Adipose tissue (tissue), 3 donors: ENCODE results near the gene GAGE12G. TPM values are rescaled to one million over a fixed set of nuclear protein-coding genes. Genes with fewer than 3 reads are reported as not detected.
"Not testable (repeated sequence)": the region's sequence is repeated elsewhere in the genome, so short reads cannot be mapped to it uniquely, and the experiment has no call there.

Experiments used
- H3K27ac ChIP-seq: one replicate; pipeline ENCODE4 v1.5.1; 2013; ENCODE audit warnings: low read depth, low read length
- WGBS, 3 donors: extraction: QIAGEN DNeasy Blood & Tissue Kit; methylation state at CpG; one replicate each; pipeline ENCODE4 v1.1.7; 2013; 5-methylcytosine and 5-hydroxymethylcytosine counted together
- polyA plus RNA-seq, 3 donors: library from polyadenylated mRNA; stranded (reverse); fragments of 200-250 nt; gene quantifications; one replicate each; pipeline ENCODE4 v1.2.3, GENCODE V29; 2013
- donor health status: healthy with polysubstance abuse.
- donor health status: Bipolar disorder and iron deficiency.
- donor health status: healthy.

Gene GAGE12G
- polyA plus RNA-seq: not detected

- no CpG with 5 or more reads among the region's 16 CpGs for WGBS, 3 donors
- H3K27ac ChIP-seq: not testable (repeated sequence)
These were observed at the start of gene GAGE12G for GRCh38 chrX:49570100-49570499. TSS of gene GAGE12G (plus strand) at chrX:49570400. CDS start at chrX:49571555, 1,155 bp downstream.

- no CpG with 5 or more reads among the region's 16 CpGs for WGBS, 3 donors
- not testable (repeated sequence) for H3K27ac ChIP-seq
These were observed 38.3 kb upstream of the GAGE12G start, which contains the start of gene GAGE12C for GRCh38 chrX:49531877-49532276. TSS of gene GAGE12C (plus strand) at chrX:49532177. CDS start at chrX:49533332, 1,155 bp downstream.

- not testable (repeated sequence) for H3K27ac ChIP-seq
- no CpG with 5 or more reads among the region's 16 CpGs for WGBS, 3 donors
These were observed 28.8 kb upstream of the GAGE12G start, which contains the start of gene GAGE12D for GRCh38 chrX:49541433-49541832. TSS of gene GAGE12D (plus strand) at chrX:49541733. CDS start at chrX:49542888, 1,155 bp downstream.

GRCh38 chrX:49550989-49551388 lies 19.2 kb upstream of the GAGE12G start, which contains the start of gene GAGE12E:
TSS of gene GAGE12E (plus strand) at chrX:49551289. CDS start at chrX:49552444, 1,155 bp downstream.
- WGBS, 3 donors: no CpG with 5 or more reads among the region's 16 CpGs
- not testable (repeated sequence) for H3K27ac ChIP-seq

- not testable (repeated sequence) for H3K27ac ChIP-seq
- no CpG with 5 or more reads among the region's 16 CpGs for whole genome bisulfite sequencing, 3 donors
These were observed 9.7 kb upstream of the GAGE12G start, which contains the start of gene GAGE12F for GRCh38 chrX:49560542-49560941. TSS of gene GAGE12F (plus strand) at chrX:49560842. CDS start at chrX:49561997, 1,155 bp downstream.

- not testable (repeated sequence) for H3K27ac ChIP-seq
- no CpG with 5 or more reads among the region's 11 CpGs for WGBS, 3 donors
These were observed 1.5 kb upstream of the GAGE12G start for GRCh38 chrX:49568728-49569127.

GRCh38 chrX:49569152-49569551 lies 1.0 kb upstream of the GAGE12G start:
- WGBS, 3 donors: no CpG with 5 or more reads among the region's 13 CpGs
- H3K27ac ChIP-seq: not testable (repeated sequence)

GRCh38 chrX:49579649-49580048 lies 9.4 kb downstream of the GAGE12G start, which contains the start of gene GAGE12H:
TSS of gene GAGE12H (plus strand) at chrX:49579949. CDS start at chrX:49581104, 1,155 bp downstream.
- H3K27ac ChIP-seq: not testable (repeated sequence)
- no CpG with 5 or more reads among the region's 16 CpGs for WGBS, 3 donors

GRCh38 chrX:49589196-49589595 lies 19.0 kb downstream of the GAGE12G start, which contains the start of gene GAGE2A:
TSS of gene GAGE2A (plus strand) at chrX:49589496. CDS start at chrX:49590651, 1,155 bp downstream.
- not testable (repeated sequence) for H3K27ac ChIP-seq
- no CpG with 5 or more reads among the region's 16 CpGs for WGBS, 3 donors

- not testable (repeated sequence) for H3K27ac ChIP-seq
- WGBS, 3 donors: 89 to 91% (median 90%) methylated on average over 24 to 25 of the region's 37 CpGs
These were observed 19.7 kb downstream of the GAGE12G start for GRCh38 chrX:49589769-49590478.

- not testable (repeated sequence) for H3K27ac ChIP-seq
- 91 to 92% (median 91%) methylated on average over 10 to 11 of the region's 17 CpGs for WGBS, 3 donors
These were observed 20.3 kb downstream of the GAGE12G start for GRCh38 chrX:49590488-49590887.

- not testable (repeated sequence) for H3K27ac ChIP-seq
- WGBS, 3 donors: no CpG with 5 or more reads among the region's 16 CpGs
These were observed 28.5 kb downstream of the GAGE12G start, which contains the start of gene GAGE1 for GRCh38 chrX:49598720-49599119. TSS of gene GAGE1 (plus strand) at chrX:49599020. CDS start at chrX:49600175, 1,155 bp downstream.

GRCh38 chrX:49610718-49611310 lies 40.6 kb downstream of the GAGE12G start:
- H3K27ac ChIP-seq: no peak overlapping the region
- 23 to 49% (median 39%) methylated on average over 7 of the region's 7 CpGs for WGBS, 3 donors

- WGBS, 3 donors: 80 to 93% (median 80%) methylated on average over 2 of the region's 2 CpGs
These were observed 48.4 kb downstream of the GAGE12G start for GRCh38 chrX:49618574-49618973.

More at GRCh38 chrX:49618574-49618973, 48.4 kb downstream of the GAGE12G start:
- H3K27ac ChIP-seq: no peak overlapping the region

Other genes with a start within 250 kb of the GAGE12G start
- gene GAGE12J, start 248.4 kb upstream of the GAGE12G start, polyA plus RNA-seq: not detected
- gene GAGE13, start 238.8 kb upstream of the GAGE12G start, polyA plus RNA-seq: not detected
- not detected for gene GAGE12C, start 38.2 kb upstream of the GAGE12G start, polyA plus RNA-seq
- not detected for gene GAGE12D, start 28.7 kb upstream of the GAGE12G start, polyA plus RNA-seq
- gene GAGE12E, start 19.1 kb upstream of the GAGE12G start, polyA plus RNA-seq: not detected
- gene GAGE12F, start 9.6 kb upstream of the GAGE12G start, polyA plus RNA-seq: not detected
- not detected for gene GAGE12H, start 9.5 kb downstream of the GAGE12G start, polyA plus RNA-seq
- gene GAGE2A, start 19.1 kb downstream of the GAGE12G start, polyA plus RNA-seq: not detected
- not detected for gene GAGE1, start 28.6 kb downstream of the GAGE12G start, polyA plus RNA-seq
- gene PAGE1, start 125.6 kb downstream of the GAGE12G start, polyA plus RNA-seq: not detected